Natural killer cell treated with Interleukin-12 subunit alpha and Interleukin-12 subunit beta and Interleukin-15 and Interleukin-18, amount 100 ng/mL, for 72 hours (primary cell): Measurements from ENCODE around the gene CASP8. TPM values are rescaled to one million over a fixed set of nuclear protein-coding genes. Genes with fewer than 3 reads are reported as not detected.
"Not testable (repeated sequence)": the region's sequence is repeated elsewhere in the genome, so short reads cannot be mapped to it uniquely, and the experiment has no call there.

ENCODE experiments used
- ATAC-seq, 2 donors: fragments of 150-1000 bp; cut with Tn5 transposase in 1 of 2; sonication (Bioruptor Pico), chemical (Tn5 transposase) in 1 of 2; 2 replicates each; pipeline ENCODE4 v1.10.0; 2021
- DNase-seq: peaks from one replicate; pipeline ENCODE4 v3.0.0; 2022; ENCODE audit warnings: low spot score
- H3K27ac Mint-ChIP-seq, 2 donors: 1 replicate in 1 of 2; 2 replicates in 1 of 2; pipeline ENCODE4 v1.8.0; 2022; ENCODE audit warnings: mixed read lengths in 2 of 2, mild to moderate bottlenecking in 1 of 2, moderate library complexity in 1 of 2
- H3K27me3 Mint-ChIP-seq, 2 donors: 1 replicate in 1 of 2; 2 replicates in 1 of 2; pipeline ENCODE4 v1.8.0; 2022; ENCODE audit warnings: mixed read lengths in 2 of 2
- H3K36me3 Mint-ChIP-seq: one replicate; pipeline ENCODE4 v1.8.0; 2022; ENCODE audit warnings: mixed read lengths
- H3K4me1 Mint-ChIP-seq, 2 donors: 1 replicate in 1 of 2; 2 replicates in 1 of 2; pipeline ENCODE4 v1.8.0; 2022; ENCODE audit warnings: low read depth in 2 of 2, mixed read lengths in 2 of 2, mild to moderate bottlenecking in 1 of 2
- H3K4me3 Mint-ChIP-seq: one replicate; pipeline ENCODE4 v1.8.0; 2022; ENCODE audit warnings: mixed read lengths
- H3K9me3 Mint-ChIP-seq: 2 replicates; pipeline ENCODE4 v1.8.0; 2022; ENCODE audit warnings: mixed read lengths
- total RNA-seq, 2 donors: library from RNA; stranded (reverse); gene quantifications; one replicate each; pipeline ENCODE4 v1.2.3, GENCODE V29; 2022

Gene CASP8
- total RNA-seq, 2 donors from 2014 or later: 76.8 to 83.7 TPM

- peak overlapping the region; percentile 85 for H3K4me3 Mint-ChIP-seq
- H3K4me1 Mint-ChIP-seq: peaks cover 69 to 86% of the 10 kb centered on the region in 2 donors
- H3K27ac Mint-ChIP-seq: peak overlapping the region; percentile 93 to 98
- H3K36me3 Mint-ChIP-seq: peaks cover 27% of the 10 kb centered on the region
- ATAC-seq (peak; percentile 89 to 93), DNase-seq (peak; percentile 79)
- no peaks in the 10 kb centered on the region for H3K27me3 Mint-ChIP-seq
- H3K9me3 Mint-ChIP-seq: no peaks in the 10 kb centered on the region
Measured at GRCh38 chr2:201267278-201268030, 7.1 kb downstream of the CASP8 start.

- DNase-seq (no peak), ATAC-seq (no peak)
- Mint-ChIP-seq H3K4me1 (peaks cover 52 to 75% of the 10 kb centered on the region in 2 donors), H3K36me3 (peaks cover 45% of the 10 kb centered on the region), H3K4me3 (no peak overlapping the region), H3K27ac (peak overlapping the region; percentile 17 to 19), H3K27me3 (no peaks in the 10 kb centered on the region), H3K9me3 (no peaks in the 10 kb centered on the region)
Measured at GRCh38 chr2:201269764-201270163, 9.4 kb downstream of the CASP8 start.

- H3K27ac Mint-ChIP-seq: peak overlapping the region; percentile 17 to 19
- peak; percentile 6 for DNase-seq
- H3K4me3 Mint-ChIP-seq: peak overlapping the region; percentile 13
- no peaks in the 10 kb centered on the region for H3K27me3 Mint-ChIP-seq
- H3K36me3 Mint-ChIP-seq: peaks cover 51% of the 10 kb centered on the region
- H3K9me3 Mint-ChIP-seq: no peaks in the 10 kb centered on the region
- peaks cover 48 to 68% of the 10 kb centered on the region in 2 donors for H3K4me1 Mint-ChIP-seq
- ATAC-seq: no peak
Measured at GRCh38 chr2:201270293-201271001, 10.1 kb downstream of the CASP8 start.

GRCh38 chr2:201271917-201272316 is 11.6 kb downstream of the CASP8 start:
- Mint-ChIP-seq H3K9me3 (no peaks in the 10 kb centered on the region), H3K27ac (peak overlapping the region; percentile 0 to 19), H3K4me3 (peak overlapping the region; percentile 9), H3K27me3 (no peaks in the 10 kb centered on the region), H3K36me3 (peaks cover 61% of the 10 kb centered on the region), H3K4me1 (peaks cover 36 to 54% of the 10 kb centered on the region in 2 donors)
- DNase-seq (no peak), ATAC-seq (no peak)

- Mint-ChIP-seq H3K27ac (peak overlapping the region; percentile 19 to 24), H3K4me3 (peak overlapping the region; percentile 50), H3K4me1 (peaks cover 28 to 45% of the 10 kb centered on the region in 2 donors), H3K27me3 (no peaks in the 10 kb centered on the region), H3K9me3 (no peaks in the 10 kb centered on the region), H3K36me3 (peaks cover 61% of the 10 kb centered on the region)
- no peak for ATAC-seq
- peak; percentile 20 for DNase-seq
Measured at GRCh38 chr2:201273330-201273983, 13.1 kb downstream of the CASP8 start.

- Mint-ChIP-seq H3K36me3 (peaks cover 69% of the 10 kb centered on the region), H3K27me3 (no peaks in the 10 kb centered on the region), H3K4me3 (no peak overlapping the region), H3K27ac (peak overlapping the region in 1 of 2 donors; percentile 24), H3K9me3 (no peaks in the 10 kb centered on the region), H3K4me1 (peaks cover 32 to 37% of the 10 kb centered on the region in 2 donors)
- DNase-seq (no peak), ATAC-seq (no peak)
Measured at GRCh38 chr2:201275069-201275468, 14.7 kb downstream of the CASP8 start.

- H3K36me3 Mint-ChIP-seq: peaks cover 73% of the 10 kb centered on the region
- H3K4me3 Mint-ChIP-seq: no peak overlapping the region
- H3K4me1 Mint-ChIP-seq: peaks cover 35 to 36% of the 10 kb centered on the region in 2 donors
- no peaks in the 10 kb centered on the region for H3K27me3 Mint-ChIP-seq
- peak; percentile 29 for DNase-seq
- peak overlapping the region in 1 of 2 donors; percentile 61 for H3K27ac Mint-ChIP-seq
- H3K9me3 Mint-ChIP-seq: no peaks in the 10 kb centered on the region
- no peak for ATAC-seq
Measured at GRCh38 chr2:201275990-201276389, 15.7 kb downstream of the CASP8 start.

- no peak for DNase-seq
- Mint-ChIP-seq H3K4me3 (no peak overlapping the region), H3K4me1 (peaks cover 30 to 31% of the 10 kb centered on the region in 2 donors), H3K27ac (peak overlapping the region; percentile 19 to 61), H3K9me3 (no peaks in the 10 kb centered on the region), H3K27me3 (no peaks in the 10 kb centered on the region), H3K36me3 (peaks cover 70% of the 10 kb centered on the region)
- no peak for ATAC-seq
Measured at GRCh38 chr2:201276511-201276910, 16.2 kb downstream of the CASP8 start.

- H3K9me3 Mint-ChIP-seq: no peaks in the 10 kb centered on the region
- H3K27ac Mint-ChIP-seq: peak overlapping the region; percentile 38 to 84
- ATAC-seq: no peak
- peaks cover 10 to 21% of the 10 kb centered on the region in 2 donors for H3K4me1 Mint-ChIP-seq
- no peaks in the 10 kb centered on the region for H3K27me3 Mint-ChIP-seq
- no peak overlapping the region for H3K4me3 Mint-ChIP-seq
- DNase-seq: no peak
- H3K36me3 Mint-ChIP-seq: peaks cover 47% of the 10 kb centered on the region
Measured at GRCh38 chr2:201279079-201279478, 18.7 kb downstream of the CASP8 start.

GRCh38 chr2:201280191-201281040 is 20.1 kb downstream of the CASP8 start:
- Mint-ChIP-seq H3K27ac (peak overlapping the region; percentile 38 to 84), H3K4me3 (no peak overlapping the region), H3K4me1 (peaks cover 15 to 26% of the 10 kb centered on the region in 2 donors), H3K36me3 (peaks cover 38% of the 10 kb centered on the region), H3K9me3 (no peaks in the 10 kb centered on the region), H3K27me3 (no peaks in the 10 kb centered on the region)
- ATAC-seq (no peak), DNase-seq (no peak)

GRCh38 chr2:201285499-201285898 is 25.2 kb downstream of the CASP8 start:
- H3K27me3 Mint-ChIP-seq: no peaks in the 10 kb centered on the region
- H3K27ac Mint-ChIP-seq: peak overlapping the region; percentile 0 to 11
- peaks cover 40% of the 10 kb centered on the region for H3K36me3 Mint-ChIP-seq
- no peak for DNase-seq
- no peaks in the 10 kb centered on the region for H3K9me3 Mint-ChIP-seq
- H3K4me1 Mint-ChIP-seq: peaks cover 19 to 25% of the 10 kb centered on the region in 2 donors
- no peak overlapping the region for H3K4me3 Mint-ChIP-seq
- no peak for ATAC-seq

GRCh38 chr2:201290457-201291148 is 30.3 kb downstream of the CASP8 start:
- not testable (repeated sequence) for H3K27ac Mint-ChIP-seq, H3K4me3 Mint-ChIP-seq, DNase-seq, H3K27me3 Mint-ChIP-seq, H3K9me3 Mint-ChIP-seq, ATAC-seq
- H3K36me3 Mint-ChIP-seq: peaks cover 55% of the 10 kb centered on the region
- peaks cover 10 to 28% of the 10 kb centered on the region in 2 donors for H3K4me1 Mint-ChIP-seq
